Thyroid gland (tissue), 4 donors: ENCODE measurements around the gene DNAJC12. TPM values are rescaled to one million over a fixed set of nuclear protein-coding genes. Genes with fewer than 3 reads are reported as not detected.

Source experiments
- DNase-seq, 2 donors: peaks; one replicate each; pipeline ENCODE4 v3.0.0-alpha.2; 2019
- H3K27ac ChIP-seq, 3 donors: fragments of 200-600 bp; sonication (generic); 1 replicate in 2 of 3; 2 replicates in 1 of 3; pipeline ENCODE4 v1.5.1; 2016 to 2019; ENCODE audit warnings: mild to moderate bottlenecking in 1 of 3, moderate library complexity in 1 of 3
- H3K27me3 ChIP-seq: fragments of 200-600 bp; sonication (generic); one replicate; pipeline ENCODE4 v1.5.1; 2019
- H3K36me3 ChIP-seq, 2 donors: fragments of 200-600 bp; sonication (generic); one replicate each; pipeline ENCODE4 v1.5.1; 2016 to 2019
- H3K4me1 ChIP-seq, 2 donors: fragments of 200-600 bp; sonication (generic); one replicate each; pipeline ENCODE4 v1.5.1; 2017 to 2019
- H3K4me3 ChIP-seq, 3 donors: fragments of 200-600 bp; sonication (generic); replicated peaks in 1 of 3; 1 replicate in 2 of 3; 2 replicates in 1 of 3; pipeline ENCODE4 v1.5.1; 2016; ENCODE audit warnings: mild to moderate bottlenecking in 1 of 3
- H3K9me3 ChIP-seq: fragments of 200-600 bp; sonication (generic); one replicate; pipeline ENCODE4 v1.5.1; 2017
- POLR2A ChIP-seq, 2 donors: fragments of 450-650 bp; IDR thresholded peaks; one replicate each; pipeline ENCODE4 v1.6.1; 2017; ENCODE audit warnings: antibody characterized with exemption in 2 of 2, mild to moderate bottlenecking in 2 of 2, moderate library complexity in 1 of 2
- WGBS, 2 donors: methylation state at CpG; one replicate each; pipeline ENCODE4 v1.1.5; 2017; 5-methylcytosine and 5-hydroxymethylcytosine counted together
- intact Hi-C: fragments of 100-400 bp; cut with DNase I; formaldehyde crosslinking; loops from one replicate; pipeline ENCODE4 v1.15.1; 2023
- total RNA-seq, 4 donors: library from RNA; depleted of rRNA; stranded (reverse); fragments of >200 nt; gene quantifications; one replicate each; pipeline ENCODE4 v1.2.3, GENCODE V29; 2016
- TF ChIP-seq, protein P1 (sequence below), 6 experiments: fragments of 200-600 bp in 3 of 6; fragments of 450-650 bp in 3 of 6; sonication (generic) in 3 of 6; IDR thresholded peaks; one replicate each; pipeline ENCODE4 v1.5.1; 2016 to 2019; ENCODE audit warnings: antibody characterized with exemption in 6 of 6, mild to moderate bottlenecking in 2 of 6, inconsistent platforms in 1 of 6, moderate library complexity in 1 of 6

Gene DNAJC12
- total RNA-seq, 4 donors from 2014 or later, result 0.56 to 7.8 (median 1.9) TPM

DNA sequence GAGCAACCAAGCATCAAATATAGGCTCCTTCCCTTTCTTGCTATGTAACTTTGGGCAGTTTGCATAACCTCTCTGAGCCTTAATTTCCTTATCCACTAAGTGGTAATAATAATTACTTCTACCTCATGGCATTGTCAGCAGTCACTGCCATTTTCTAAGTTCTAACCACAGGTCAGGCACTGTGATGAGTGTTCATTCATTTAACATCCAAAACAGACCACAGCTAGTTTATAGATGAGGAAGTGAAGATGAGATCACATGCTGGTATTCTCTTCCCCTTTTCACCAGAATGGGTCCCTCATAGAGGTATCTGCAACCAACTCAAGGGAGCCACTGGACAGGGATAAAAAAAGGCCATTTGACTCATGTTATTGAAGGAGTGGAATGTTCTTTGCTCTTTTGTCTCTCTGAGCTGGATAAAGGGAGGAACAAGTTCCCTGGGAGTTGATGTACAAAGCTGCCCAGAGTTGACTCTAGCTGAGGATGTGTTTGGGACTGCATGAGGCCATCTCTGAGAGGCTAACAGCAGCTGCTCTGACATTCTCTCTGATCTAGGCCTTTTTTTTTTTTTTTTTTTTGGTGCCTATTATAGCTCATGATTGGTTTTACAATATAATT lies 65.0 kb downstream of the DNAJC12 start:
- DNase-seq, result no peak
- no peak overlapping the region for H3K4me3 ChIP-seq
- no peaks in the 10 kb centered on the region for H3K36me3 ChIP-seq
- H3K9me3 ChIP-seq, result no peaks in the 10 kb centered on the region
- no peaks in the 10 kb centered on the region for H3K4me1 ChIP-seq
- H3K27me3 ChIP-seq, result no peaks in the 10 kb centered on the region
- intact Hi-C loops, result no loop called here
- TF ChIP-seq POLR2A (IDR thresholded peaks at IDR 0.05), result no peak
- TF ChIP-seq, protein P1, sequence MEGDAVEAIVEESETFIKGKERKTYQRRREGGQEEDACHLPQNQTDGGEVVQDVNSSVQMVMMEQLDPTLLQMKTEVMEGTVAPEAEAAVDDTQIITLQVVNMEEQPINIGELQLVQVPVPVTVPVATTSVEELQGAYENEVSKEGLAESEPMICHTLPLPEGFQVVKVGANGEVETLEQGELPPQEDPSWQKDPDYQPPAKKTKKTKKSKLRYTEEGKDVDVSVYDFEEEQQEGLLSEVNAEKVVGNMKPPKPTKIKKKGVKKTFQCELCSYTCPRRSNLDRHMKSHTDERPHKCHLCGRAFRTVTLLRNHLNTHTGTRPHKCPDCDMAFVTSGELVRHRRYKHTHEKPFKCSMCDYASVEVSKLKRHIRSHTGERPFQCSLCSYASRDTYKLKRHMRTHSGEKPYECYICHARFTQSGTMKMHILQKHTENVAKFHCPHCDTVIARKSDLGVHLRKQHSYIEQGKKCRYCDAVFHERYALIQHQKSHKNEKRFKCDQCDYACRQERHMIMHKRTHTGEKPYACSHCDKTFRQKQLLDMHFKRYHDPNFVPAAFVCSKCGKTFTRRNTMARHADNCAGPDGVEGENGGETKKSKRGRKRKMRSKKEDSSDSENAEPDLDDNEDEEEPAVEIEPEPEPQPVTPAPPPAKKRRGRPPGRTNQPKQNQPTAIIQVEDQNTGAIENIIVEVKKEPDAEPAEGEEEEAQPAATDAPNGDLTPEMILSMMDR (IDR thresholded peaks at IDR 0.05), result no peak
- H3K27ac ChIP-seq, result no peak overlapping the region

DNA sequence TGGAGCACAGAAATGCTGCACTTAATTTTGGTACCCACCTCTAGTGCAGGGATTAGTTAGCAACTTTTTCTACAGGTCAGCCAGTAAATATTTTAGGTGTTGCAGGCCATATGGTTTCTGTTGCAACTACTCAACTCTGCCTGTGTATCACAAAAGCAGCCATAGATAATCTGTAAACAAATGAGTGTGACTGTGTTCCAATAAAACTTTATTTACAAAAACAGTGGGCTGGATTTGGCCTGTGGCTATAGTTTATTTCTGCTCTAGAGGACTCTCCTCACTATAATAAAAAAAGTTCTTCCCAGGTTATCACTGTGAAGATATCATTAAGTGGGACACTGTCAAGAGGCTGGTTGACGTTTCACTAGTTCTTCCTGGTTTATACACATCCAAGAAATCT lies 65.8 kb downstream of the DNAJC12 start:
- Histone ChIP-seq H3K27me3 (no peaks in the 10 kb centered on the region), H3K36me3 (no peaks in the 10 kb centered on the region), H3K27ac (no peak overlapping the region), H3K4me1 (no peaks in the 10 kb centered on the region), H3K4me3 (no peak overlapping the region), H3K9me3 (no peaks in the 10 kb centered on the region)
- no peak for TF ChIP-seq POLR2A (IDR thresholded peaks at IDR 0.05)
- TF ChIP-seq, protein P1 (IDR thresholded peaks at IDR 0.05), result no peak
- no peak for DNase-seq
- intact Hi-C loops, result no loop called here
- 81 to 84% methylated on average over 1 of the region's 1 CpG for WGBS, 2 donors

DNA sequence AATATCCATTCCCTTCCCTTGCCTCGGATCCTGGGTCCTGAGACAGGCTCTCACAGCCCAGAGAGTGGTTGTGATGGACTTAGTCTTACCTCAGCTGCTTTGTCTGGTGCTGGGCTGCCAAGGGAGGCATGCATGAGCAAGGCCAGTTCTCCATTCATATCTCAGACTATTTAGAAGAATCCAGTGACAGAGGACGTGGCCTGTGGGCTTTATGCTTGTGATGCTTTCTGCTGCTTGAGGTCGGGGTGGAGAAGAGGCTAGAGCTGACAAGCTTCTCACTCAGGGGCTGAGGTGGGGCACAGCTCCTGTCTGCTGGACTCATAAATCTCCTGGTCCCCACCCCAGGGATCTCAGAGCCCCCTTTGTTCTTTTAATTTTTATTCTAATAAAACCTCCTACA lies 66.8 kb downstream of the DNAJC12 start:
- H3K4me1 ChIP-seq, result no peaks in the 10 kb centered on the region
- no peak overlapping the region for H3K4me3 ChIP-seq
- TF ChIP-seq POLR2A (IDR thresholded peaks at IDR 0.05), result no peak
- TF ChIP-seq, protein P1 (IDR thresholded peaks at IDR 0.05), result no peak
- DNase-seq, result no peak
- H3K36me3 ChIP-seq, result no peaks in the 10 kb centered on the region
- 68 to 73% methylated on average over 3 of the region's 3 CpGs for WGBS, 2 donors
- no peak overlapping the region for H3K27ac ChIP-seq
- H3K9me3 ChIP-seq, result no peaks in the 10 kb centered on the region
- no peaks in the 10 kb centered on the region for H3K27me3 ChIP-seq
- intact Hi-C loops, result no loop called here

DNA sequence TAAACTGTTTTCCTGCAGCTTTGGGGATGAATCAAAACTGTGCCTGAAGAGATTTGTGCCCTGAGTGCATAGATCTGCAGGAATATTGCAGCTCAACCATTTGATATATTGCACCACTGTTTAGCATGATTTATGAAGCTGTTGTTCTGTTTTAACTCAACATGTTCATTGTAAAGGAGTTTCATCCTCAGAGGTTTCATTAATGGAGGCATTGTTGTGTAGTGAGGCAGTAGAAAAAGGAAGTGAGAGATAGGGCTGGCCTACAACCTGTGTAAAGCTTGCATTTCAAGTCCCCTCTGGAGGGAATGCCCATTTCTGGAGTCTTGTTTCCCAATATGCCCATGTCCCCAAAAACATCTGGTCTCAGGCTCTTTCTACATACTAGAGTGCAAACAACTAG lies 67.5 kb downstream of the DNAJC12 start:
- intact Hi-C loops, result no loop called here
- H3K36me3 ChIP-seq, result no peaks in the 10 kb centered on the region
- no peaks in the 10 kb centered on the region for H3K9me3 ChIP-seq
- H3K27ac ChIP-seq, result no peak overlapping the region
- H3K27me3 ChIP-seq, result no peaks in the 10 kb centered on the region
- no peak overlapping the region for H3K4me3 ChIP-seq
- DNase-seq, result no peak
- no peaks in the 10 kb centered on the region for H3K4me1 ChIP-seq
- TF ChIP-seq, protein P1 (IDR thresholded peaks at IDR 0.05), result no peak
- no peak for TF ChIP-seq POLR2A (IDR thresholded peaks at IDR 0.05)

DNA sequence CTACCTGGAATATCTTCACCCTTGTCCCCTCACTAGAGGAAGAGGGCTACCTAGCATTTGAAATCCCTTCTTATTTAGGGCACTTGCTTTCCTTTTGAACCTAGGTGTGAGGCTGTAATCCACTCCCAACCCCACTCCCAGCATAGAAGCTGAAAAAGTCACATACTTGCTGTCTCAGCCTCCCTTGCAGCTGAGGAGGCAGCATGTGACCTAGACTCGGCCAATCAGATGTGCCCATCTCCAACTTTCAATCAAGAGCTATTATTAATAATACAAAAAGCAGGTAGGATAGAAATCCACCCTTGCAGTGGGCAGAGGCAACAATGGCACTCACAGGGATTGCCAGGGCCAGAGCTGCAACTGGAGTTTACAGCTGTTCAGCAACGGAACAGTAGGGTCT lies 70.7 kb downstream of the DNAJC12 start:
- no peak for DNase-seq
- no peak overlapping the region for H3K4me3 ChIP-seq
- intact Hi-C loops, result no loop called here
- TF ChIP-seq, protein P1 (IDR thresholded peaks at IDR 0.05), result no peak
- TF ChIP-seq POLR2A (IDR thresholded peaks at IDR 0.05), result no peak
- H3K4me1 ChIP-seq, result no peaks in the 10 kb centered on the region
- no peaks in the 10 kb centered on the region for H3K36me3 ChIP-seq
- H3K9me3 ChIP-seq, result no peaks in the 10 kb centered on the region
- H3K27ac ChIP-seq, result no peak overlapping the region
- no peaks in the 10 kb centered on the region for H3K27me3 ChIP-seq
- WGBS, 2 donors, result 97 to 98% methylated on average over 2 of the region's 2 CpGs
